SK-N-SH (cell line): Measurements from ENCODE around the gene P2RX2. TPM values are rescaled to one million over a fixed set of nuclear protein-coding genes. Genes with fewer than 3 reads are reported as not detected.

Experiments
- CTCF ChIA-PET: fragments of 300-600, 350-600 bp; formaldehyde crosslinking; extraction: SDS; loops from one replicate; lab custom pipeline; 2021; lab: Yijun Ruan, JAX
- POLR2A ChIA-PET: fragments of 350-600 bp; sonication (Branson Sonifier 250); formaldehyde crosslinking; extraction: SDS; loops from one replicate; lab custom pipeline; 2020; ENCODE audit warnings: antibody characterized with exemption, inconsistent platforms; lab: Yijun Ruan, JAX
- DNase-seq: peaks from one replicate; pipeline ENCODE4 v3.0.0; 2012
- H2AFZ ChIP-seq: fragments of 200-600 bp; sonication (generic); 2 replicates; pipeline ENCODE4 v1.8.1; 2016; ENCODE audit warnings: antibody characterized with exemption, mild to moderate bottlenecking, low read depth
- H3F3A ChIP-seq: fragments of 200-600 bp; sonication (generic); replicated peaks from 2 replicates; pipeline ENCODE3; 2016; ENCODE audit warnings: antibody characterized with exemption, mild to moderate bottlenecking; ENCODE audit not compliant: insufficient read depth
- H3K27ac ChIP-seq, 2 experiments: fragments of 200-500 bp in 1 of 2; fragments of 200-600 bp in 1 of 2; sonication (Bioruptor generic) in 1 of 2; sonication (generic), shearing (Covaris generic) in 1 of 2; 2 replicates each; pipeline versions ENCODE4 v1.5.1 to v1.6.1; 2014 to 2016; ENCODE audit warnings: low read depth in 2 of 2, inconsistent platforms in 1 of 2, low read length in 1 of 2, mild to moderate bottlenecking in 1 of 2, mixed read lengths in 1 of 2
- H3K27me3 ChIP-seq: fragments of 200-600 bp; sonication (generic), shearing (Covaris generic); 2 replicates; pipeline ENCODE4 v1.6.1; 2016; ENCODE audit warnings: mixed run types; ENCODE audit not compliant: insufficient read depth
- H3K36me3 ChIP-seq, 2 experiments: fragments of 200-500 bp in 1 of 2; fragments of 200-600 bp in 1 of 2; sonication (Bioruptor generic) in 1 of 2; sonication (generic) in 1 of 2; replicated peaks in 1 of 2; 2 replicates each; pipeline versions ENCODE3 to v1.5.1; 2014 to 2016; ENCODE audit warnings: low read length in 1 of 2, mild to moderate bottlenecking in 1 of 2; ENCODE audit not compliant: insufficient read depth in 2 of 2, control insufficient read depth in 1 of 2
- H3K4me1 ChIP-seq, 2 experiments: fragments of 200-500 bp in 1 of 2; fragments of 200-600 bp in 1 of 2; sonication (Bioruptor generic) in 1 of 2; sonication (generic), shearing (Covaris generic) in 1 of 2; 2 replicates each; pipeline versions ENCODE4 v1.5.1 to v1.6.1; 2014 to 2016; ENCODE audit warnings: low read depth in 1 of 2, low read length in 1 of 2, mixed run types in 1 of 2; ENCODE audit not compliant: insufficient read depth in 2 of 2, control insufficient read depth in 1 of 2
- H3K4me2 ChIP-seq: fragments of 200-600 bp; sonication (generic), shearing (Covaris generic); 2 replicates; pipeline ENCODE4 v1.6.1; 2017; ENCODE audit warnings: mixed run types
- H3K4me3 ChIP-seq, 2 experiments: fragments of 200-500 bp in 1 of 2; fragments of 200-600 bp in 1 of 2; sonication (Bioruptor generic) in 1 of 2; sonication (generic), shearing (Covaris generic) in 1 of 2; 2 replicates each; pipeline versions ENCODE4 v1.5.1 to v1.8.1; 2014 to 2016; ENCODE audit warnings: low read depth in 2 of 2, inconsistent platforms in 1 of 2, low read length in 1 of 2, mild to moderate bottlenecking in 1 of 2, mixed read lengths in 1 of 2, moderate library complexity in 1 of 2
- H3K79me2 ChIP-seq: fragments of 200-600 bp; sonication (generic); 2 replicates; pipeline ENCODE4 v1.8.1; 2017; ENCODE audit warnings: mild to moderate bottlenecking; ENCODE audit not compliant: insufficient read depth
- H3K9ac ChIP-seq: fragments of 200-600 bp; sonication (generic); 2 replicates; pipeline ENCODE4 v1.6.1; 2017; ENCODE audit warnings: mixed run types
- H3K9me2 ChIP-seq: fragments of 200-600 bp; sonication (generic); 2 replicates; pipeline ENCODE4 v1.6.1; 2017; ENCODE audit warnings: mixed run types
- H3K9me3 ChIP-seq: fragments of 200-600 bp; sonication (generic); 2 replicates; pipeline ENCODE4 v1.6.1; 2017; ENCODE audit warnings: mixed run types, mild to moderate bottlenecking, moderate library complexity
- H4K20me1 ChIP-seq: fragments of 200-600 bp; sonication (generic); 2 replicates; pipeline ENCODE4 v1.6.1; 2017; ENCODE audit warnings: mild to moderate bottlenecking, mixed run types; ENCODE audit not compliant: insufficient read depth
- CHD2 ChIP-seq: fragments of 150-350 bp; IDR thresholded peaks from 2 replicates; pipeline ENCODE4 v1.6.1; 2018; ENCODE audit warnings: low read length; ENCODE audit not compliant: partially characterized antibody
- EP300 ChIP-seq, 2 experiments: IDR thresholded peaks; 2 replicates each; pipeline versions ENCODE4 v1.4.0 to v1.6.1; 2012; ENCODE audit warnings: borderline replicate concordance in 1 of 2, low read depth in 1 of 2, low read length in 1 of 2
- EZH2phosphoT487 ChIP-seq: fragments of 200-600 bp; sonication (generic); IDR thresholded peaks from 2 replicates; pipeline ENCODE4 v1.6.1; 2017; ENCODE audit warnings: low read depth, mixed run types, mild to moderate bottlenecking, antibody characterized with exemption, moderate library complexity, borderline replicate concordance
- FOSL2 ChIP-seq: IDR thresholded peaks from 2 replicates; pipeline ENCODE4 v1.4.0; 2012; ENCODE audit warnings: low read depth, mild to moderate bottlenecking, moderate library complexity, borderline replicate concordance
- FOXJ3 ChIP-seq: sonication (generic); formaldehyde crosslinking; IDR thresholded peaks from 2 replicates; pipeline ENCODE4 v1.5.1; 2020; ENCODE audit warnings: mild to moderate bottlenecking, missing genetic modification reagents
- GATA2 ChIP-seq: sonication (generic); formaldehyde crosslinking; IDR thresholded peaks from 2 replicates; pipeline ENCODE4 v1.5.0; 2020; ENCODE audit warnings: mild to moderate bottlenecking, missing genetic modification reagents
- JUND ChIP-seq: IDR thresholded peaks from 2 replicates; pipeline ENCODE4 v1.4.0; 2012
- MEF2A ChIP-seq: IDR thresholded peaks from 2 replicates; pipeline ENCODE4 v1.4.0; 2012; ENCODE audit warnings: low read depth, borderline replicate concordance
- NRF1 ChIP-seq: IDR thresholded peaks from 2 replicates; pipeline ENCODE4 v1.6.1; 2012; ENCODE audit warnings: low read depth, mild to moderate bottlenecking, low read length
- POLR2AphosphoS5 ChIP-seq: IDR thresholded peaks from 2 replicates; pipeline ENCODE4 v1.6.1; 2012; ENCODE audit warnings: low read depth, low read length
- RCOR1 ChIP-seq: fragments of 150-350 bp; IDR thresholded peaks from 2 replicates; pipeline ENCODE4 v1.6.1; 2017; ENCODE audit warnings: antibody characterized with exemption, low read length
- RFX5 ChIP-seq: IDR thresholded peaks from 2 replicates; pipeline ENCODE4 v1.6.1; 2012; ENCODE audit warnings: mild to moderate bottlenecking, improper control_type of control experiment, low read length
- WGBS: methylation state at CpG from one replicate; pipeline ENCODE4 v1.1.6; 2017; ENCODE audit warnings: low lambda C conversion rate; 5-methylcytosine and 5-hydroxymethylcytosine counted together
- polyA plus RNA-seq, 3 experiments: library from polyadenylated mRNA; depleted of rRNA; stranded (reverse); fragments of >200 nt; gene quantifications; 2 replicates each; pipeline ENCODE4 v1.2.3, GENCODE V29; 2012
- TF ChIP-seq, protein P1 (sequence below): fragments of 150-350 bp; IDR thresholded peaks from 2 replicates; pipeline ENCODE4 v1.6.1; 2017; ENCODE audit warnings: antibody characterized with exemption, low read length, low read depth, borderline replicate concordance
- TF ChIP-seq, protein P2 (sequence below): IDR thresholded peaks from 2 replicates; pipeline ENCODE4 v1.4.0; 2012; ENCODE audit warnings: low read depth, borderline replicate concordance
- TF ChIP-seq, protein P3 (sequence below): fragments of 200-600 bp; sonication (generic); IDR thresholded peaks from 2 replicates; pipeline ENCODE4 v1.6.1; 2017; ENCODE audit warnings: antibody characterized with exemption, mild to moderate bottlenecking, moderate library complexity
- TF ChIP-seq, protein P4 (sequence below): IDR thresholded peaks from 2 replicates; pipeline ENCODE4 v1.4.0; 2012; ENCODE audit warnings: low read depth
- TF ChIP-seq, protein P5 (sequence below): IDR thresholded peaks from 2 replicates; pipeline ENCODE4 v1.4.0; 2012; ENCODE audit warnings: low read depth, borderline replicate concordance
- TF ChIP-seq, protein P6 (sequence below): fragments of 150-350 bp; IDR thresholded peaks from 2 replicates; pipeline ENCODE4 v1.6.1; 2016; ENCODE audit warnings: mild to moderate bottlenecking, low read depth, low read length

P2RX2 gene
- polyA plus RNA-seq, 1 of the 3 experiments (the other 2 are of a cell fraction) = 0.03 TPM

DNA sequence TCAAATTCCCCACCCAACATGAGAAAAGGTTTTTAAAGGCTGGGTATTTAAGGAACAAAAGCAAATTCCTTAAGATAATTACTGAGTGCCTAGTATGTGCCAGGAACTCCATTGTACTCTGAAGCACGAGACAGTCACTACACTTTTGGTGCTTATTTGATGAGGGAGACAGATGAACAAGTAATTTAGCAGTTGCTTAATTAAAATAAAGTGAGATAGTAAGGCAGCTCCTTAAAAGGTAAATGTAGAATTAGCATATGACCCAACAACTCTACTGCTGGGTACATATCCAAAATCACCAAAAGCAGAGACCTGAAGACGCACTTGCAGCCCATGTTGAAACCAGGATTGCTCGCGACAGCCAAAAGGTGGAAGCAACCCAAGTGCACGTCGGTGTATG lies 47.2 kb downstream of the P2RX2 start:
- 98% methylated on average over 6 of the region's 6 CpGs for WGBS

DNA sequence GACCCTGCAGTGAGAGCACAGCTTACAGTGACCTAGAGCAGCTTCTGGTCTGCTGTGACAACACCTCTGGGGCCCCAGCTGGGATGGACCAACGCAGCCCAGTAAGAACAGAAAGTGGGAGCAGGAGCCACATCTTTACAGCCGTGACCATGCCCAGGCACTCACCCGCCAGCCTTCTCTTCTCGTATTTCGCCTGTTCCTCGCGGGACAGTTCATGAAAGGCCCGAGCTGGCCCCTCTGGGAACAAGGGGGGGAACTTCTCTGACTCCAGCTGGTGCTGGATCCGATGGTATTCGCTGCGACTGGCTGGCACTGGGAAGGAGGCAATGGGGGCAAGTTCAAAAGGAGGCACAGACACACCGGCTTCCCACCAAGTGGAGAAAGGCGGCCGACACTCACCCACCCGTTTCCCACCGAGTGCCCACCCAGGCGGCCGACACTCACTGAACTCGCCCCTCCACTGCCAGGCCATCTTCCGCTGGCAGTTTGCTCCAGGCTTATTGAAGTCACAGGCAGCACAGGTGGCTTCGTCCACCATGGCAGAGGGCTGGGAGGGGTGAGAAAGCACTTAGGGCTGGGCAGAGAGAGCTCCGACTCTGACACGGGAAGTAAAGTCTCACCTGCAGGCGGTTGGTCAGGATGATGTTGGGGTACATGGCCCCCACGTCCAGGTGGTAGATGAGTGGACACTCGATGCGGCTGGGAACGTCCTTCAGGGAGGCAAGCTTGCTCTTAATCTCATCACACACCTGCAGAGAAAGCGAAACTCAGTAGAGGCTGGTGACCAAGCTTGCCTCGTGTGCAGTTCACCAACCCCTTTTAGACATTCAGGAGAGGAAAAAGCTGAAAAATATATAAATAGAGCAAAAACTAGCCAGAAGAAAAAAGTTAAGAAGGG lies 49.9 kb downstream of the P2RX2 start:
- Histone ChIP-seq H2AFZ (no peak overlapping the region), H3K9ac (no peak overlapping the region), H3K9me2 (no peaks in the 10 kb centered on the region), H3K27me3 (no peaks in the 10 kb centered on the region), H3K9me3 (no peaks in the 10 kb centered on the region), H3F3A (no peaks in the 10 kb centered on the region), H3K79me2 (no peaks in the 10 kb centered on the region), H3K4me2 (no peak overlapping the region), H3K27ac (no peak overlapping the region), H3K36me3 (peaks cover 13 to 42% of the 10 kb centered on the region in 2 experiments), H3K4me3 (no peak overlapping the region), H4K20me1 (no peaks in the 10 kb centered on the region), H3K4me1 (no peaks in the 10 kb centered on the region)
- ChIA-PET POLR2A (interaction anchor here (0.7 kb wide), 1 partner anchor 41 kb away, joined by 4 read pairs; no protein-coding TSS in a partner anchor), CTCF (interaction anchor here (1.2 to 1.6 kb wide), 3 partner anchors 30 to 69 kb away, joined by 3 to 5 read pairs (median 4); no protein-coding TSS in a partner anchor)
- 99% methylated on average over 29 of the region's 30 CpGs for WGBS
- no peak for DNase-seq
- TF ChIP-seq FOSL2 (no peak), RCOR1 (no peak), NRF1 (no peak), EZH2phosphoT487 (no peak), EP300 (IDR thresholded peaks at IDR 0.05; ENCODE audit: borderline replicate concordance in 1 of 2, low read depth in 1 of 2, low read length in 1 of 2) (no peak), POLR2AphosphoS5 (no peak), GATA2 (CRISPR knock-in tag) (no peak), MEF2A (no peak), RFX5 (no peak), FOXJ3 (CRISPR knock-in tag) (no peak), JUND (no peak)
- TF ChIP-seq, protein P1, sequence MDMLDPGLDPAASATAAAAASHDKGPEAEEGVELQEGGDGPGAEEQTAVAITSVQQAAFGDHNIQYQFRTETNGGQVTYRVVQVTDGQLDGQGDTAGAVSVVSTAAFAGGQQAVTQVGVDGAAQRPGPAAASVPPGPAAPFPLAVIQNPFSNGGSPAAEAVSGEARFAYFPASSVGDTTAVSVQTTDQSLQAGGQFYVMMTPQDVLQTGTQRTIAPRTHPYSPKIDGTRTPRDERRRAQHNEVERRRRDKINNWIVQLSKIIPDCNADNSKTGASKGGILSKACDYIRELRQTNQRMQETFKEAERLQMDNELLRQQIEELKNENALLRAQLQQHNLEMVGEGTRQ = no peak
- TF ChIP-seq, protein P2, sequence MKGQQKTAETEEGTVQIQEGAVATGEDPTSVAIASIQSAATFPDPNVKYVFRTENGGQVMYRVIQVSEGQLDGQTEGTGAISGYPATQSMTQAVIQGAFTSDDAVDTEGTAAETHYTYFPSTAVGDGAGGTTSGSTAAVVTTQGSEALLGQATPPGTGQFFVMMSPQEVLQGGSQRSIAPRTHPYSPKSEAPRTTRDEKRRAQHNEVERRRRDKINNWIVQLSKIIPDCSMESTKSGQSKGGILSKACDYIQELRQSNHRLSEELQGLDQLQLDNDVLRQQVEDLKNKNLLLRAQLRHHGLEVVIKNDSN = no peak
- TF ChIP-seq, protein P3, sequence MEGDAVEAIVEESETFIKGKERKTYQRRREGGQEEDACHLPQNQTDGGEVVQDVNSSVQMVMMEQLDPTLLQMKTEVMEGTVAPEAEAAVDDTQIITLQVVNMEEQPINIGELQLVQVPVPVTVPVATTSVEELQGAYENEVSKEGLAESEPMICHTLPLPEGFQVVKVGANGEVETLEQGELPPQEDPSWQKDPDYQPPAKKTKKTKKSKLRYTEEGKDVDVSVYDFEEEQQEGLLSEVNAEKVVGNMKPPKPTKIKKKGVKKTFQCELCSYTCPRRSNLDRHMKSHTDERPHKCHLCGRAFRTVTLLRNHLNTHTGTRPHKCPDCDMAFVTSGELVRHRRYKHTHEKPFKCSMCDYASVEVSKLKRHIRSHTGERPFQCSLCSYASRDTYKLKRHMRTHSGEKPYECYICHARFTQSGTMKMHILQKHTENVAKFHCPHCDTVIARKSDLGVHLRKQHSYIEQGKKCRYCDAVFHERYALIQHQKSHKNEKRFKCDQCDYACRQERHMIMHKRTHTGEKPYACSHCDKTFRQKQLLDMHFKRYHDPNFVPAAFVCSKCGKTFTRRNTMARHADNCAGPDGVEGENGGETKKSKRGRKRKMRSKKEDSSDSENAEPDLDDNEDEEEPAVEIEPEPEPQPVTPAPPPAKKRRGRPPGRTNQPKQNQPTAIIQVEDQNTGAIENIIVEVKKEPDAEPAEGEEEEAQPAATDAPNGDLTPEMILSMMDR = no peak
- TF ChIP-seq, protein P4, sequence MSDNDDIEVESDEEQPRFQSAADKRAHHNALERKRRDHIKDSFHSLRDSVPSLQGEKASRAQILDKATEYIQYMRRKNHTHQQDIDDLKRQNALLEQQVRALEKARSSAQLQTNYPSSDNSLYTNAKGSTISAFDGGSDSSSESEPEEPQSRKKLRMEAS = no peak
- TF ChIP-seq, protein P5, sequence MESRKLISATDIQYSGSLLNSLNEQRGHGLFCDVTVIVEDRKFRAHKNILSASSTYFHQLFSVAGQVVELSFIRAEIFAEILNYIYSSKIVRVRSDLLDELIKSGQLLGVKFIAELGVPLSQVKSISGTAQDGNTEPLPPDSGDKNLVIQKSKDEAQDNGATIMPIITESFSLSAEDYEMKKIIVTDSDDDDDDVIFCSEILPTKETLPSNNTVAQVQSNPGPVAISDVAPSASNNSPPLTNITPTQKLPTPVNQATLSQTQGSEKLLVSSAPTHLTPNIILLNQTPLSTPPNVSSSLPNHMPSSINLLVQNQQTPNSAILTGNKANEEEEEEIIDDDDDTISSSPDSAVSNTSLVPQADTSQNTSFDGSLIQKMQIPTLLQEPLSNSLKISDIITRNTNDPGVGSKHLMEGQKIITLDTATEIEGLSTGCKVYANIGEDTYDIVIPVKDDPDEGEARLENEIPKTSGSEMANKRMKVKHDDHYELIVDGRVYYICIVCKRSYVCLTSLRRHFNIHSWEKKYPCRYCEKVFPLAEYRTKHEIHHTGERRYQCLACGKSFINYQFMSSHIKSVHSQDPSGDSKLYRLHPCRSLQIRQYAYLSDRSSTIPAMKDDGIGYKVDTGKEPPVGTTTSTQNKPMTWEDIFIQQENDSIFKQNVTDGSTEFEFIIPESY = no peak
- TF ChIP-seq, protein P6, sequence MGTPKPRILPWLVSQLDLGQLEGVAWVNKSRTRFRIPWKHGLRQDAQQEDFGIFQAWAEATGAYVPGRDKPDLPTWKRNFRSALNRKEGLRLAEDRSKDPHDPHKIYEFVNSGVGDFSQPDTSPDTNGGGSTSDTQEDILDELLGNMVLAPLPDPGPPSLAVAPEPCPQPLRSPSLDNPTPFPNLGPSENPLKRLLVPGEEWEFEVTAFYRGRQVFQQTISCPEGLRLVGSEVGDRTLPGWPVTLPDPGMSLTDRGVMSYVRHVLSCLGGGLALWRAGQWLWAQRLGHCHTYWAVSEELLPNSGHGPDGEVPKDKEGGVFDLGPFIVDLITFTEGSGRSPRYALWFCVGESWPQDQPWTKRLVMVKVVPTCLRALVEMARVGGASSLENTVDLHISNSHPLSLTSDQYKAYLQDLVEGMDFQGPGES = no peak

More for the DNA sequence above, 47.2 kb downstream of the P2RX2 start:
- Histone ChIP-seq H3K4me1 (no peaks in the 10 kb centered on the region), H3K27me3 (no peaks in the 10 kb centered on the region), H3K36me3 (peaks cover 13 to 53% of the 10 kb centered on the region in 2 experiments), H3K27ac (no peak overlapping the region), H3K4me3 (no peak overlapping the region), H2AFZ (no peak overlapping the region), H3K9me2 (no peaks in the 10 kb centered on the region), H3K79me2 (no peaks in the 10 kb centered on the region), H4K20me1 (no peaks in the 10 kb centered on the region), H3K9me3 (no peaks in the 10 kb centered on the region), H3F3A (no peaks in the 10 kb centered on the region), H3K4me2 (no peak overlapping the region), H3K9ac (no peak overlapping the region)
- DNase-seq = no peak
- ChIA-PET CTCF (interaction anchor here (0.8 kb wide), 1 partner anchor 15 kb away, joined by 3 read pairs; no protein-coding TSS in a partner anchor), POLR2A (no interaction called here)
- TF ChIP-seq CHD2 (no peak), JUND (no peak)
